ENCODE results near the gene PRSS12.

DNA sequence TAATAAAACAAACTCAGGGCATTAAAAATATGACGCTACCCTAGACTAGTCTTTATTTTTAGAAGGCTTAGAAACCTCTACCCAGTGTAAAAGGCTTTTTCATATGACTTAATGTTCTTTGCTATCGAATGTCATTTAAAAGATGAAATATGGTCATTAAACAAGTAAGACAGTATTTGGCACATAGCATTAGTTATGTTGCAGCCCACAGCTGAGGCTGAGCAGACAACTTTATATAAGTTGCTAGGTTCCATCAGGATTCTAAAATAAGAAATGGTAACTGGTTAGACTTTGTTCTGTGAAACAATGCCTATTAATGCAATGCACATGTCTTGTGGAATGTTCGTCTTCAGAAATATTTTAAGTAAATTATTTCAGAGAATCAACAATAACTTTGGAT lies 10.4 kb upstream of the PRSS12 start:
- TF ChIP-seq, protein P1, sequence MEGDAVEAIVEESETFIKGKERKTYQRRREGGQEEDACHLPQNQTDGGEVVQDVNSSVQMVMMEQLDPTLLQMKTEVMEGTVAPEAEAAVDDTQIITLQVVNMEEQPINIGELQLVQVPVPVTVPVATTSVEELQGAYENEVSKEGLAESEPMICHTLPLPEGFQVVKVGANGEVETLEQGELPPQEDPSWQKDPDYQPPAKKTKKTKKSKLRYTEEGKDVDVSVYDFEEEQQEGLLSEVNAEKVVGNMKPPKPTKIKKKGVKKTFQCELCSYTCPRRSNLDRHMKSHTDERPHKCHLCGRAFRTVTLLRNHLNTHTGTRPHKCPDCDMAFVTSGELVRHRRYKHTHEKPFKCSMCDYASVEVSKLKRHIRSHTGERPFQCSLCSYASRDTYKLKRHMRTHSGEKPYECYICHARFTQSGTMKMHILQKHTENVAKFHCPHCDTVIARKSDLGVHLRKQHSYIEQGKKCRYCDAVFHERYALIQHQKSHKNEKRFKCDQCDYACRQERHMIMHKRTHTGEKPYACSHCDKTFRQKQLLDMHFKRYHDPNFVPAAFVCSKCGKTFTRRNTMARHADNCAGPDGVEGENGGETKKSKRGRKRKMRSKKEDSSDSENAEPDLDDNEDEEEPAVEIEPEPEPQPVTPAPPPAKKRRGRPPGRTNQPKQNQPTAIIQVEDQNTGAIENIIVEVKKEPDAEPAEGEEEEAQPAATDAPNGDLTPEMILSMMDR (IDR thresholded peaks at IDR 0.05 in 2 of 3, conservative IDR thresholded peaks at IDR 0.05 in 1 of 3; ENCODE audit: borderline replicate concordance in 1 of 3, insufficient read depth in 1 of 3, low read depth in 2 of 3, low read length in 2 of 3), result no peak
- TF ChIP-seq, protein P2, sequence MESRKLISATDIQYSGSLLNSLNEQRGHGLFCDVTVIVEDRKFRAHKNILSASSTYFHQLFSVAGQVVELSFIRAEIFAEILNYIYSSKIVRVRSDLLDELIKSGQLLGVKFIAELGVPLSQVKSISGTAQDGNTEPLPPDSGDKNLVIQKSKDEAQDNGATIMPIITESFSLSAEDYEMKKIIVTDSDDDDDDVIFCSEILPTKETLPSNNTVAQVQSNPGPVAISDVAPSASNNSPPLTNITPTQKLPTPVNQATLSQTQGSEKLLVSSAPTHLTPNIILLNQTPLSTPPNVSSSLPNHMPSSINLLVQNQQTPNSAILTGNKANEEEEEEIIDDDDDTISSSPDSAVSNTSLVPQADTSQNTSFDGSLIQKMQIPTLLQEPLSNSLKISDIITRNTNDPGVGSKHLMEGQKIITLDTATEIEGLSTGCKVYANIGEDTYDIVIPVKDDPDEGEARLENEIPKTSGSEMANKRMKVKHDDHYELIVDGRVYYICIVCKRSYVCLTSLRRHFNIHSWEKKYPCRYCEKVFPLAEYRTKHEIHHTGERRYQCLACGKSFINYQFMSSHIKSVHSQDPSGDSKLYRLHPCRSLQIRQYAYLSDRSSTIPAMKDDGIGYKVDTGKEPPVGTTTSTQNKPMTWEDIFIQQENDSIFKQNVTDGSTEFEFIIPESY (IDR thresholded peaks at IDR 0.05; ENCODE audit: extremely low read depth, insufficient replicate concordance, low read length), result no peak
- TF ChIP-seq ELF1 (IDR thresholded peaks at IDR 0.05; ENCODE audit: borderline replicate concordance, low read depth), result no peak
- no peak for TF ChIP-seq POLR2A (IDR thresholded peaks at IDR 0.05; ENCODE audit: borderline replicate concordance, extremely low read depth, insufficient read depth, insufficient read length)
- no peak for TF ChIP-seq CEBPB (IDR thresholded peaks at IDR 0.05; ENCODE audit: low read depth)
- TF ChIP-seq SP1 (IDR thresholded peaks at IDR 0.05; ENCODE audit: low read depth), result no peak
- TF ChIP-seq POLR2AphosphoS5 (IDR thresholded peaks at IDR 0.05; ENCODE audit: low read depth, low read length), result no peak
- no peak for TF ChIP-seq ZNF274 (IDR thresholded peaks at IDR 0.05; ENCODE audit: low read depth, low read length)
- no peak for TF ChIP-seq EZH2 (IDR thresholded peaks at IDR 0.05)
